Measurements from ENCODE around the gene PUS7. TPM values are rescaled to one million over a fixed set of nuclear protein-coding genes. Genes with fewer than 3 reads are reported as not detected.
A peak's percentile ranks its signal among the peaks of the same experiment; 100 is the strongest.
"Not testable (repeated sequence)": the region's sequence is repeated elsewhere in the genome, so short reads cannot be mapped to it uniquely, and the experiment has no call there.

Gene PUS7, protein sequence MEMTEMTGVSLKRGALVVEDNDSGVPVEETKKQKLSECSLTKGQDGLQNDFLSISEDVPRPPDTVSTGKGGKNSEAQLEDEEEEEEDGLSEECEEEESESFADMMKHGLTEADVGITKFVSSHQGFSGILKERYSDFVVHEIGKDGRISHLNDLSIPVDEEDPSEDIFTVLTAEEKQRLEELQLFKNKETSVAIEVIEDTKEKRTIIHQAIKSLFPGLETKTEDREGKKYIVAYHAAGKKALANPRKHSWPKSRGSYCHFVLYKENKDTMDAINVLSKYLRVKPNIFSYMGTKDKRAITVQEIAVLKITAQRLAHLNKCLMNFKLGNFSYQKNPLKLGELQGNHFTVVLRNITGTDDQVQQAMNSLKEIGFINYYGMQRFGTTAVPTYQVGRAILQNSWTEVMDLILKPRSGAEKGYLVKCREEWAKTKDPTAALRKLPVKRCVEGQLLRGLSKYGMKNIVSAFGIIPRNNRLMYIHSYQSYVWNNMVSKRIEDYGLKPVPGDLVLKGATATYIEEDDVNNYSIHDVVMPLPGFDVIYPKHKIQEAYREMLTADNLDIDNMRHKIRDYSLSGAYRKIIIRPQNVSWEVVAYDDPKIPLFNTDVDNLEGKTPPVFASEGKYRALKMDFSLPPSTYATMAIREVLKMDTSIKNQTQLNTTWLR
- 61.0 and 65.1 TPM in 2 replicates for total RNA-seq (2014; rRNA removed; shearing (Covaris generic))

DNA sequence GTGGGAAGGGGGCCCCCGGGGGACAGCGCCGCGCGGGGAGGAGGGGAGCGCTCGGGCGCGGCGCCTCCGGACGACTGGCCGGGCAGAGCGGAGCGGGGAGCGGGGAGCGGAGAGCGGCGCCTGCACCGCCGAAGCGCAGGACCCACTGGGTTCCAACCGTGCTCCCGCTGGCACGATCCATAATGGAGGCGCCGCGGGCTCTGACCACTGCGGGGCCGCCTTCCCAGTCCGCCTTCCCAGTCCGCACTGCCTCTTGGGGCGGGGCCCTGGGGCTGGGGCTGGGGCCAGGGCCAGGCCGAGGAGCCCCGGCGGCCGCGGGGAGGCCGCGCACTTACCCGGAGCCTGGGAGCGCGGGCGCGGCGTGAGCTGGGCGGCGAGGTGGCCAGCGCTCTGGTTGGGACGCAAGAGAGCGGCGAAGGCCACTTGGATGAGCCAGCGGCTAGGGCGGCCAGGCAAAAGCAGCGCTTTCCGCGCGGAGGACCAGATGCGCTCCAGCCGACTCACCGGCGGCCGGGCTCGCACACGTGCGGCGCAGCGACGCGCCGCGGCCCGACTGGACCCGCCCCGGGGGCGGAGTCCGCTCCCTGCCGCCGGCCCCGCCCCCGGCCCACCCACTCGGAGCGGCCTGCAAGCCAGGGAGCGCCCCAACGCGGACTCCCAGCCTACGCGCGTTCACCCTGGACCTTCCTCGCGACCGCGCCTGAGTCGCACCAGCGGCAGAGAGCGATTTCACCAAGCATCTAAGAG, at the start of gene PUS7:
PUS7 (minus strand) TSS at position 555 of the 747 bp plus-strand sequence. CDS start 13,759 bp downstream, outside the sequence.
- peak; percentile 98 for DNase-seq (ENCODE audit: low read depth)

DNA sequence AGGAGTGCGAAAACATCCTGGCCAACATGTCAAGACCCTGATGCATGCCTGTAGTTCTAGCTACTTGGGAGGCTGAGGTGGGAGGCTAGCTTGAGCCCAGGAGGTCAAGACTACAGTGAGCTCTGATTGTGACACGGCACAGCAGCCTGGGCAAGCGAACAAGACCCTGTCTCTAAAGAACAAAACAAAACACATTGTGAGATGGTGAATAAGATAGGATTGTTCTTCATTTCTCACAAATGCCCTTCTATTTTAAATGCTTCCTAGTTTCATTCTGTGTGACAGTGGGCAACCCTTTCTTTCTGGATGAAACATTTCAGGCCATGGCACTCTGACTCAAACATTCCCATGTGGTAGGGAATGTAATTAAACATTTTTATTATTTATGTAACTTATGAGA, 45.8 kb upstream of the PUS7 start:
- DNase-seq (ENCODE audit: low read depth), result no peak

DNA sequence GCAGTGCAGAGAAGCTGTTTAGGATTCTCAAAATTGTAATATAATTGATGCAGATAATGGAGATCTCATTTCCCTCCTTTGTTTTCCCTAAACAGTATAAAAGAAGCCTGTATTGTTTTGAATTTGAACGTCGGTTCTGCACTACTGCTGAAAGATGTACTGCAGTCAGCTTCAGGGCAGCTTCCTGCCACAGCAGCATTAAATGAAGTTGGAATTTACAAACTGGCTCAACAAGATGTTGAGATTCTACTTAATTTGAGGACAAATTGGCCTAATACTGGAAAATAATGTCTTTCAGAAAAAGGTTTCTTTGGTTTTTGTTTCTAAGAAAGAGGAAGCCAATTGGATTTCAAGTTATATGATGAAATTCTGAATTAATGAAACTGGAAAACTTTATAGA, 45.0 kb upstream of the PUS7 start:
- no peak for DNase-seq (ENCODE audit: low read depth)

DNA sequence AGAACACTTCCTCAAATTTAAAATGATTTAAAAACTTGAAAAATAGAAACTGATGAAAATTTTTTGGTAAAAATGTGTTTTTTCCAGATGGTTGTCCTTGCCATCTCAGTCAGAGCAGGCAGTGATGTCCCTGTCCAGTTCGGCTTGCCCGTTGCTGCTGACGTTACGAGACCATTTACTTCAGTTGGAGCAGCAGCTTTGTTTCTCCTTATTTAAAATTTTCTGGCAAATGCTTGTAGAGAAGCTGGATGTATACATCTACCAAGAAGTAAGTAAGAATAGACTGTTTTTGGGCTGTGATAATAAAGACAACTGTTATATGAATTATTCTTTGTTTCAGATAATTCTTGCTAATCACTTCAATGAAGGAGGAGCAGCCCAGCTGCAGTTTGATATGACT, 43.1 kb upstream of the PUS7 start:
- no peak for DNase-seq (ENCODE audit: low read depth)

DNA sequence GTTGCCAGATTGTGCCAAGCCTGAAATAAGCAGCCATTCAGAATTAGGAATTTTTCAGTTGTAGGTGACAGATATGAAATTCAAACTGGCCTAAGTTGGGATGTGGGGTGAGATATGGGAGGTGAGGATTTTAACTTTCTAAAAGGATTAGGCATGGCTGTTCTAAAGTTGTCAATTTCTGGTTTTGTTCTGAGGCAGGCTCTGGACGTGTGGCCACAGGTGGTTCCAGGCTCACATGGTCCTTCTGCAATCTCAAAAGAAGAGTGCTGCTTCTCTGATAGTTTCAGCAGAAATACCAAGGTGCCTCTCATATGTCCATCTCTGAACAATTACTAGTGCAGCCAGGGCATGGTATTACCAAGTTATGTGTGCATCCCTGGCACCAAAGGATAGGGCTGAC, 37.9 kb upstream of the PUS7 start:
- no peak for DNase-seq (ENCODE audit: low read depth)

DNA sequence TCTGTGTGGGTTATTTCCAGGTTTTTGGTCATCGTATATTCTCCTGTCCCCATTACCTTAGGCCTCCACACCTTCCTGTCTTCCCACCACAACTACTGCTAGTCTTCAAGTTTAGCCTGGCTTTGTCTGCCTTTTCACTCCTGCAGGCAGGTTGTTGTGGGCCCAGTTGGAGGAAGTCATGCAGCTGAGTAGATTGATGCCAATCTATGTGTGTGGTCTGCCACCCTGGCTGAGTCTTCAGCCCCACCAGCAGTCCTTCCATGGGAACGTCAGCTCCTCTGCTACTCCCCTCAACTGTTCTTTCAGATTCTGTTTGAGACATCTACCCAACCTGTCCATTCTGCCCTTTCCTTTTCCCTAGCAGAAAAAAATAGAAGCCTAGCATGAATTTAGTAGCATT, 16.3 kb upstream of the PUS7 start:
- no peak for DNase-seq (ENCODE audit: low read depth)

DNA sequence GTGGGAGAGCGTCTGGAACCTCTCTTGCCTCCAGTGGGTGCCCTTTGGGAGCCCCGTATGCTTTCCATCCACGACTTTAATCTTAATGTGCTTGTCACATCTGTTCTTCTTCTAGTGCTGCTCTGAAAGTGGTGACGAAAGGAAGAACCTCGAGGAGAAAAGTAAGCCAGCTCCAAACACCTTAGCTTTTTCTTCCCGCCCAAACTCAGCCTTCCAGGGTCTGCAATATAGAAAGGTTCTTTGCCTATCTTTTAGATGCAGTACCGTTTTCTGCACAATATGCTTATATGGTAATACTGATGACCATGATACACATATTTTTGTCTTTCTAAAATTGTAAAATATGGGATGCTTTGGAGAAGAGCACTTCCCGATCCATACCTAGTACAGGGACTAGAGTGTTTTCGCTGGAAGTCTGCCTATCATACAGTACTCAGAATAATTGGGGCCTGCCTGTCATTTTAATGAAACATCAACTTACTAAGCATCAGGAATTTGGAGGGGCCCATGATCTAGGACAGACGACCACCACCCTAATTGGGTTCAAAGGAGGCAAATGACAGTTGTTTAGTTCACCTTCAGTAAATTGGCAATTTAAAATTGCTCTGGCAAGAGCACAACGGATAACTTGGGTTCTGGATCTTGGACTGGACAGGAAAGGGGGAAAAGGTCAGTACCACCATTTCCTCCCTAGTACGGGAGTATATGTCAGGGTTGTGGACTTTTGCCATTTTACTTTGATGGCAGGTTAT, 10.8 kb upstream of the PUS7 start:
- no peak for DNase-seq (ENCODE audit: low read depth)

DNA sequence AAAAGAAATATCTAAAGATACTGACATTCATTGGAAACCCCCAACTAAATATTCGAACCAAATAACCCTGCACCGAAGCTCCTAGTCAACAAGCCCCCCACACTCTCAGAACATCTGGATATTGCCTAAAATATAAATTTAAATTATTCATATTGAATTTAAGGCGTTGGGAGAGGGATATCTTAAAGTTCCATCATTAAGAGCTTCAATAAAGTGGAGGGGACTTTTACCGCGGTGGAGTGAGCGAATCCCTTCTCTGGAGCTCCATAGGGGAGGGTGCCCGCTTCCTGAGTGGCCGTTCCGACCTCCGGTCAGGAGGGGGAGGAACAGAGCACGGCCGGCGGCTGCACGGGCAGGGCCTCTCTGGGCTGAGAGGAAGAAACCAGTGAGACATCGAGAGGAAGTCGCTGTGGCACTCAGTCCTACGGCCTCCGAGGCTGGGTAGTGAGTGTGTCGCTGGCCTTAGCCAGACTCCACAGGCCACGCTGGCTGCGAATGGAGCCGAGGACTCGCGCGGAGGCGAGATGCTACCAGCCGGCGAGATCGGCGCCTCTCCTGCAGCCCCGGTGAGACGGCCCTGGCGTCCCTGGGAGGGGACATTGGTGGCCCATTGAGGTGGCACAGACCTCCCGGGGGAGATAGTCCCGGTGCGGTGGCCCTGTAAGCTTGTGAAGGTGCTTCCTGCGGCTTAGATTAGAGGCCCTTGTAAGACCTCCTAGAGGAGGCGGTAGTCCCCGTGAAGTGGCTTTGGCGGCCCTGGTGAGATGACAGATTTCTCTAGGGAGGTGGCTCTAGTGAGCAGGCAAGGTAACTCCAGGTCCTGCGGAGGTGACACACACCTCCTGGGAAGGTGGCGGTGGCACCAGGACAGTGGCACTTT, 10.0 kb upstream of the PUS7 start, which contains the start of gene RINT1:
RINT1 (plus strand) TSS at position 410 of the 880 bp plus-strand sequence; CDS start at position 525, 115 bp downstream.
- peak; percentile 98 for DNase-seq (ENCODE audit: low read depth)

DNA sequence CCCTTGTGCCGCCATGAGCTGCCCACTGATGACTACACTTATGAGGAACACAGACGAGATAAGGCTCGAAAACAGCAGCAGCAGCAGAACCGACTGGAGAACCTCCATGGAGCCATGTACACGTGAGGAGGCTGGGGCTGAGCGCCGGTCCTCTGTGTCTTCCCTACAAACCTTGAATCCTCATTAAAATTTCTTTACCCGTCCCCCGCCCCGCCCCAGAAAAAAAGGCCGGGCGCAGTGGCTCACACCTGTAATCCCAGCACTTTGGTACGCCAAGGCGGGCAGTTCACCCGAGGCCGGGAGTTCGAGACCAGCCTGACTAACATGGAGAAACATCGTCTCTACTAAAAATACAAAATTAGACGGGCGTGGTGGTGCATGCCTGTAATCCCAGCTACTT, 8.5 kb upstream of the PUS7 start:
- no peak for DNase-seq (ENCODE audit: low read depth)

DNA sequence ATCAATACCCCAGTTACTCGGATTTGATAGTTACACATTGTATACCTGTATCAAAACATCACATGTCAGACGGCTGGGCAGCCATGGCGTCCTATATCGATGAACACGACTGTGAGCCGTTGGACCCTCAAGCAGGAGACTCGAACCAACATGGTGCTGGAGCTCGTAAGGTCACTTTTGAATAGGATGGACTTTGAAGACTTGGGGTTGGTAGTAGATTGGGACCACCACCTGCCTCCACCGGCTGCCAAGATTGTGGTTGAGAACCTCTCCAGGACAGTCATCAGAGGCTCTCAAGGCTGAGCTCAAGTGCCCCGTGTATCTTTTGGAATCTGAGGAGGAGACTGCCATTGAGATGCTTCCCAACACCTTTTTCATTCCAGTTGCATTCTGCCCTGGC, 8.1 kb upstream of the PUS7 start:
- DNase-seq (ENCODE audit: low read depth), result no peak

DNA sequence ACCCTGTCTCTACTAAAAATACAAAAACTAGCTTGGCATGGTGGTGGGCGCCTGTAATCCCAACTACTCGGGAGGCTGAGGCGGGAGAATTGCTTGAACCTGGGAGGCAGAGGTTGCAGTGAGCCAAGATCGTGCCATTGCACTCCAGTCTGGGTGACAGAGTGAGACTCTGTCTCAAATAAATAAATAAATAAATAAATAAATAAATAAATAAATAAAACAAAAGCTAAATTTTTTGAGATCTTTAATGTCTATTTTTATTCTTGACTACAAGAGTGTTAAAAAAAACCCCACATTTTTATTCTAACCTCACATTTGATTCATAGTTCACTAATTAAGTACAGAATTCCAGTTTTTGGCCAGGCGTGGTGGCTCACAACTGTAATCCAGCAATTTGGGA, 5.7 kb upstream of the PUS7 start:
- DNase-seq (ENCODE audit: low read depth), result not testable (repeated sequence)

DNA sequence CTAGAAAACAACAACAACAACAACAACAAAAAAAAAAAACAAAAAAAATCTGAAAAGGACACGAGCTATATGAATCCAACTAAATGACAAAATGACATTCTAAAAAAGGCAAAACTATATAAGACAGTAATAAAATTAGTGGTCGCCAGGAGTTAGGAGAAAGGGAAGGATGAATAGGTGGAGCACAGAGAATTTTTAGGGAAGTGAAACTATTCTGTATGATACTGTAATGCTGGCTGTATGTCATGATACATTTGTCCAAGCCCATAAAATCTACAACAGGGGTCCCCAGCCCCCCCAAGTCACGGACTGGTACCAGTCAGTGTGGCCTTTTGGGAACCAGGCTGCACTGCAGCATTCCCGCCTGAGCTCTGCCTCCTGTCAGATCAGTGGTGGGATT, 2.8 kb upstream of the PUS7 start:
- no peak for DNase-seq (ENCODE audit: low read depth)

DNA sequence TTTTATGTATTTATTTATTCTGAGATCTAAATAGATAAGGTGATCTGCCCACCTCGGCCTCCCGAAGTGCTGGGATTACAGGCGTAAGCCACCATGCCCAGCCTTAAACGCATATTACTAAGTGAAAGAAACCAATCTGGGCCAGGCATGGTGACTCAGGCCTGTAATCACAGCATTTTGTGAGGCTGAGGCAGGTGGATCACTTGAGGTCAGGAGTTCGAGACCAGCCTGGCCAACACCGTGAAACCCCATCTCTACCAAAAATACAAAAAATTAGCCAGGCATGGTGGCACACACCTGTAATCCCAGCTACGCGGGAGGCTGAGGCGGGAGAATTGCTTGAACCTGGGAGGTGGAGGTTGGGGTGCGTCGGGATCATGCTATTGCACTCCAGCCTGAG, 2.4 kb upstream of the PUS7 start:
- DNase-seq (ENCODE audit: low read depth), result not testable (repeated sequence)

DNA sequence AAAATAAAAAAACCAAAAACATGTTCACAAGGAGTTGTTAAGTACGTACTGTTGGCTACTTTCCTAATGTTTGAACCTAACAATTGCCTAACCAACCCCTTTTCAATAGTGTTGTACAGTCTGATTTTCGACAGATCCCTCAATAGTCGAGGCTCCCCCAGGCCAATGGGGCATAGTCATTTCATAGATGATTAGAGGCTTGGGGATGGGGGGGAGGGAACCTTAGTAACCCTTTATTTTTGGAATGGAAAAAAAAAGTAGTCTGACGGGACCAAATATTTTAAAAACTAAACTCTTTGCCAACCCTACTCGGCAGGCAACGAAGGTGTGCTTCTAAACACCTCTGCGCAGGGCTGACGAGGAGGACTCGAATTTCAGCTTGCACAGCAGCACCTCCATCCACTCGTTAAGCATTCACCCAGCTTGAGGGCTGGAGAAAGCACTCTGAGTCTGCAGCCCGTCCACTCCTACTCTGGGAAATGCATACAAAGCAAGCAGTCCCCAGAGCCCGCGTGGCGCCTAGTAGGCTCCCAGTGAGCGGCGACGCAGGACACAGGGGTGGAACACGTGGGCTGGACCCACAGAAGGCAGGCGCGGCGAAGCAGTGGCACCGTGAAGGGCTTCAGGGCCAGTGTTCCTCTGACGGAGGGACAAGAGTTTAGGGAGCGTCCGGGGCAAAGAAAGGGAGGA, 899 bp downstream of the PUS7 start:
- peak; percentile 77 for DNase-seq (ENCODE audit: low read depth)

DNA sequence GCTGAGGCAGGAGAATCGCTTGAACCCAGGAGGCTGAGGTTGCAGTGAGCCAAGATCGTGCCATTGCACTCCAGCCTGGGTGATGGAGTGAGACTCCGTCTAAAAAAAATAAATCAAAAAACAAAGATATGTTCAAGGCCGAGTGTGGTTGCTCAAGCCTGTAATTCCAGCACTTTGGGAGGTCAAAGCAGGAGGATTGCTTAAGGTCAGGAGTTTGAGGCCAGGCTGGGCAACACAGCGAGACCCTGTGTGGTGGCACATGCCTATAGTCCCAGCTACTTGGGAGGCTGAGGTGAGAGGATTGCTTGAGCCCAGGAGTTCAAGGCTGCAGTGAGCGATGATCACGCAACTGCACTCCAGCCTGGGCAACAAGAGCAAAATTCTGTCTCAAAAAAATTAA, 1.5 kb downstream of the PUS7 start:
- not testable (repeated sequence) for DNase-seq (ENCODE audit: low read depth)

DNA sequence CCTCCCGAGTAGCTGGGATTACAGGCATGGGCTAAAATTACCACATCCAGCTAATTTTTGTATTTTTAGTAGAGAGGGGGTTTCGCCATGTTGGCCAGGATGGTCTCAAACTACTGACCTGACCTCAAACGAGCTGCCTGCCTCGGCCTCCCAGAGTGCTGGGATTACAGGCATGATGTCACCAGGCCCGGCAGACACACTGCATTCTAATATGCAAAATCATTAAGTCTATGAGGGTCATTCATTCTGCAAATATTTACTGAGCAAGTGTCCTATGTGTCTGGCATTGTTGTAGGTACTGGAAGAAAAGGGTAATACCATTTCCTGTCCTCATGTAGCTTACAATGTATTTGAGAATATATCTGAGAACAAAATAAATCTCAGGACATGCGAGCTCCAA, 2.7 kb downstream of the PUS7 start:
- no peak for DNase-seq (ENCODE audit: low read depth)

DNA sequence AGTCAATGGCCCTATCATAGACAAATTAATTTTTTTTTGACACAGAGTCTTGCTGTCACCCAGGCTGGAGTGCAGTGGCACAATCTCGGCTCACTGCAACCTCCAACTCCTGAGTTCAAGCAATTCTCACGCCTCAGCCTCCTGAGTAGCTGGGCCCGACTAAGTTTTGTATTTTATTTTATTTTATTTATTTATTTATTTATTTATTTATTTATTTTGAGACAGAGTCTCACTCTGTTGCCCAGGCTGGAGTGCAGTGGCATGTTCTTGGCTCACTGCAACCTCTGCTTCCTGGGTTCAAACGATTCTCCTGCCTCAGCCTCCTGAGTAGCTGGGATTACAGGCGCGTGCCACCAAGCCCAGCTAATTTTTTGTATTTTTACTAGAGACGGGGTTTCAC, 6.5 kb downstream of the PUS7 start:
- not testable (repeated sequence) for DNase-seq (ENCODE audit: low read depth)

DNA sequence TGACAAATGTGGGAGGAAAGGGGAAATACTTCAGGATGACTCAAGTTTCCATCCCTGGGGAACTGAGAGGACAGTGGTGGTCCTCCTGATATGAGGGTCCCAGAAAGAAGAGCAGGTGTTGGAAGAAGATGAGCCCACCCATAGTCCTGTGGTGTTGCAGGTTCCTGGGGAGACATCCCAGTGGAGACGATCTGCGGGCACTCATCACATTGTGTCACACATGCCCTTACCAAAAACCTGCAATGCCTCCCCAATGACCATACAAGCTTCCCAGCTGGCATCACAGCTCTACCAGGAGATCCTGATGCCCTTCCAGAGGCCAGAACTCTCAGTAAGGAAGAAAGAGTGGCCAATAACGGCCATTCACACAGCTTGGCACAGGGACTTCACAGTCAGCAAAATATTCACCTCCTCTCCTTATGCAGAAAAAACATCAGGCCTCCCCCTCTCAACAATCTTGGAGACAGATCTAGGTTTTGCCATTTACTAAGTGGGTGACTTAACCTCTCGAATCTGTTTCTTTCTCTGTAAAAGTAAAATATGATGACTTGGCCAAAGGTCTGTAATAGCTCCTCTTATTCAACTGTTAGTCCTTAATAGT, 9.0 kb downstream of the PUS7 start:
- DNase-seq (ENCODE audit: low read depth), result no peak

DNA sequence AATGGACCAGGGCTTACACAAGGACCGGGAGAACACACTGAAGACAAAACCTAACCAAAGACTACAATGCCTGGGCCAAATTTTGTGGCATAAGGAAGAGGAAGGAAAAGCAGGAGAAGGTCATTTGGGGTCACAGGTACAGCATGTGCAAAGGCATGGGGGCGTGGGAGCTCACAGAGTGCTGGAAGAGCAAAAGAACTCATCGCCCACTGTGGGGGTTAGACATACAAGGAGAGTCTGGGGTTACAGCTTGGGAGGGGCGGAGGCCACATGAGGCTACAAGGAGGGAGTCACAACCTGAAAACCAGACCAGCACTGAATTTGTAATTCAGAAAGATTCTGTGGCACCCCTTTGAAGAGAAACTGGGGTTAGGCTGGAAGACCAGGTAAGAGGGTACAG, 9.7 kb downstream of the PUS7 start:
- no peak for DNase-seq (ENCODE audit: low read depth)

DNA sequence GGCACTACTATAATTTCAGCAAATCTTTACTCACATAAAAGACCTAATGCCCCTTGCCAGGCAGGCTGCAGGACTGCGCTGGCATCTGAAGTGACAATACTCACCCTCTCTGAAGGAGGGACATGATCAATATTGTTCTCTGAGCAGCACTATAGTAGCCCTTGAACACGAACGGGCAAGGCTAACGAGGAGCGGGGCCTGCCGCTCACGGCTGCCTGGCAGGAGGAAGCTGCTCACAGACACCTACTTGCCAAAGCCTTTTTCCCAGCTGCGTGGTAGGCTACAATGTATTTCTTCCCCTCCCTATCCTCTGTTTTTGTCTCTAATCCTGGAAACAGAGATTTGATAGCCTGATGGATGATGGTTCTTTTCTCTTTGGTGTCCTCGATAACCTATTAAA, 19.9 kb downstream of the PUS7 start:
- DNase-seq (ENCODE audit: low read depth), result no peak

Measured in Daoy (cell line).